ENCODE results near the gene ERN1. TPM values are rescaled to one million over a fixed set of nuclear protein-coding genes. Genes with fewer than 3 reads are reported as not detected.

Gene ERN1
- total RNA-seq, 1 donor from 2014 or later: 16.7 TPM

GRCh38 chr17:64074704-64075426, 55.1 kb downstream of the ERN1 start:
- Mint-ChIP-seq H3K27ac (ENCODE audit: unreplicated experiment) (no peak overlapping the region), H3K36me3 (ENCODE audit: low read depth, unreplicated experiment) (peaks cover 47% of the 10 kb centered on the region), H3K4me3 (ENCODE audit: unreplicated experiment) (no peak overlapping the region), H3K27me3 (ENCODE audit: unreplicated experiment) (peaks cover 4% of the 10 kb centered on the region), H3K4me1 (ENCODE audit: unreplicated experiment) (peaks cover 18% of the 10 kb centered on the region), H3K9me3 (ENCODE audit: unreplicated experiment) (peaks cover 4% of the 10 kb centered on the region)
- no peak for DNase-seq (ENCODE audit: low spot score)
- no peak for TF ChIP-seq CTCF (IDR thresholded peaks at IDR 0.05; ENCODE audit: unreplicated experiment)

- H3K27ac Mint-ChIP-seq (ENCODE audit: unreplicated experiment): no peak overlapping the region
- H3K4me1 Mint-ChIP-seq (ENCODE audit: unreplicated experiment): peaks cover 18% of the 10 kb centered on the region
- no peak for DNase-seq (ENCODE audit: low spot score)
- H3K36me3 Mint-ChIP-seq (ENCODE audit: low read depth, unreplicated experiment): peaks cover 52% of the 10 kb centered on the region
- peaks cover 4% of the 10 kb centered on the region for H3K27me3 Mint-ChIP-seq (ENCODE audit: unreplicated experiment)
- H3K9me3 Mint-ChIP-seq (ENCODE audit: unreplicated experiment): peaks cover 9% of the 10 kb centered on the region
- no peak overlapping the region for H3K4me3 Mint-ChIP-seq (ENCODE audit: unreplicated experiment)
- TF ChIP-seq CTCF (IDR thresholded peaks at IDR 0.05; ENCODE audit: unreplicated experiment): no peak
Observed at GRCh38 chr17:64073771-64074703, 55.9 kb downstream of the ERN1 start.

- DNase-seq (ENCODE audit: low spot score): no peak
- Mint-ChIP-seq H3K4me1 (ENCODE audit: unreplicated experiment) (peaks cover 18% of the 10 kb centered on the region), H3K9me3 (ENCODE audit: unreplicated experiment) (peaks cover 9% of the 10 kb centered on the region), H3K4me3 (ENCODE audit: unreplicated experiment) (peak overlapping the region; percentile 2), H3K27me3 (ENCODE audit: unreplicated experiment) (peaks cover 4% of the 10 kb centered on the region), H3K36me3 (ENCODE audit: low read depth, unreplicated experiment) (peaks cover 64% of the 10 kb centered on the region), H3K27ac (ENCODE audit: unreplicated experiment) (no peak overlapping the region)
- no peak for TF ChIP-seq CTCF (IDR thresholded peaks at IDR 0.05; ENCODE audit: unreplicated experiment)
Observed at GRCh38 chr17:64071111-64071510, 58.8 kb downstream of the ERN1 start.

GRCh38 chr17:64070213-64070612, 59.7 kb downstream of the ERN1 start:
- H3K9me3 Mint-ChIP-seq (ENCODE audit: unreplicated experiment): peaks cover 9% of the 10 kb centered on the region
- H3K27ac Mint-ChIP-seq (ENCODE audit: unreplicated experiment): no peak overlapping the region
- DNase-seq (ENCODE audit: low spot score): no peak
- H3K4me3 Mint-ChIP-seq (ENCODE audit: unreplicated experiment): peak overlapping the region; percentile 62
- TF ChIP-seq CTCF (IDR thresholded peaks at IDR 0.05; ENCODE audit: unreplicated experiment): no peak
- peaks cover 4% of the 10 kb centered on the region for H3K27me3 Mint-ChIP-seq (ENCODE audit: unreplicated experiment)
- H3K4me1 Mint-ChIP-seq (ENCODE audit: unreplicated experiment): peaks cover 15% of the 10 kb centered on the region
- H3K36me3 Mint-ChIP-seq (ENCODE audit: low read depth, unreplicated experiment): peaks cover 68% of the 10 kb centered on the region

Data from endothelial cell (in vitro differentiated cells).